ENCODE data around the gene ZNF668. TPM values are rescaled to one million over a fixed set of nuclear protein-coding genes. Genes with fewer than 3 reads are reported as not detected.

ZNF668 gene
- polyA plus RNA-seq, 2 of the 4 experiments (the other 2 are of a cell fraction), result 4.7 to 10.7 TPM

DNA sequence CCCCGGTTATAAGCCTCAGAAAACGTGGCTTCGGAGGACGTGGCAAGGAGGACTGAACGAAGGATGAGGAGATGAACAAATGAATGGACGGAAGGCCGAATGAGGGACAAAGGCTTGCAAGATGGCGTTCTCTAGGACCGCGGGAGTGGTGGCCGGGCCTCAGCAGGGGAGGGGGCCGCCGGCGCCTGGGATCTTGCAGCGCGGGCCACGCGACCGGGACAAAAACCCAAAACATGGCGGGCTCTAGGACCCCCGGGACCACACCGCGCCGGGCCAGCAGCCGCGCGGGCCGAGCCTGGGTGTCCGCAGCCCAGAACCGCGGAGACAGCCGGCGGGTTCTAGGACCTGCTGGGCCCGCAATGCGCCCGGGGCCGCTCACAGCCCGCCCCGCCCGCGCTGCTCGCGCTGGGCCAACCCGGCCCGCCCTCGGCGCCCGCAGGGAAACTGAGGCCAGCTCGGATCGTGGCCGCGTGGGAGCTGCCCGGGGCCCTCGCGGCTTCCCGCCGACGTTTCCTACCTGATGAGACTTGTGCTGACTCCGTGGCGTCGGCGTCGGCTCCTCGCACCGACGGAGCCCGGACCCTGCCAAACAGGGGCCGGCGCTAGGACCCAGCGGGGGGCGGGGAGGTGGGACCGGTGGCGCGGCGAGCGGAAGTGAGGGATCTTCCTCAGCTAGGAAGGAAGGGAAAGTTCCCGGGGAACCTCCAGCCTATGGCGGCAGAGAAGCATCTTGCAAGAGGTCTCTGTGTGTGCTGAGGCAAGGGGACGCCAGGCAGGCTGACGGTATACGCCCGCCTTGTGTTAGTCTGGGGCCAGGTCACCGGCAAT is 684 bp downstream of the ZNF668 start (continued):
- TF ChIP-seq, protein P1, sequence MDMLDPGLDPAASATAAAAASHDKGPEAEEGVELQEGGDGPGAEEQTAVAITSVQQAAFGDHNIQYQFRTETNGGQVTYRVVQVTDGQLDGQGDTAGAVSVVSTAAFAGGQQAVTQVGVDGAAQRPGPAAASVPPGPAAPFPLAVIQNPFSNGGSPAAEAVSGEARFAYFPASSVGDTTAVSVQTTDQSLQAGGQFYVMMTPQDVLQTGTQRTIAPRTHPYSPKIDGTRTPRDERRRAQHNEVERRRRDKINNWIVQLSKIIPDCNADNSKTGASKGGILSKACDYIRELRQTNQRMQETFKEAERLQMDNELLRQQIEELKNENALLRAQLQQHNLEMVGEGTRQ (IDR thresholded peaks at IDR 0.05), result no peak
- TF ChIP-seq ESRRA (IDR thresholded peaks at IDR 0.05; ENCODE audit: borderline replicate concordance, low read length), result no peak
- TF ChIP-seq, protein P2, sequence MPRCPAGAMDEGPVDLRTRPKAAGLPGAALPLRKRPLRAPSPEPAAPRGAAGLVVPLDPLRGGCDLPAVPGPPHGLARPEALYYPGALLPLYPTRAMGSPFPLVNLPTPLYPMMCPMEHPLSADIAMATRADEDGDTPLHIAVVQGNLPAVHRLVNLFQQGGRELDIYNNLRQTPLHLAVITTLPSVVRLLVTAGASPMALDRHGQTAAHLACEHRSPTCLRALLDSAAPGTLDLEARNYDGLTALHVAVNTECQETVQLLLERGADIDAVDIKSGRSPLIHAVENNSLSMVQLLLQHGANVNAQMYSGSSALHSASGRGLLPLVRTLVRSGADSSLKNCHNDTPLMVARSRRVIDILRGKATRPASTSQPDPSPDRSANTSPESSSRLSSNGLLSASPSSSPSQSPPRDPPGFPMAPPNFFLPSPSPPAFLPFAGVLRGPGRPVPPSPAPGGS (IDR thresholded peaks at IDR 0.05), result peak; percentile 22; the same call in 1 of the 3 replicates
- no peak for TF ChIP-seq HOXA7 (CRISPR knock-in tag; IDR thresholded peaks at IDR 0.05)
- peak; percentile 25 to 27; a peak in 3 of 5 replicates for TF ChIP-seq JUN (IDR thresholded peaks at IDR 0.05)
- peak; percentile 1; the same call in 1 of the 2 replicates for TF ChIP-seq HDAC2 (IDR thresholded peaks at IDR 0.05)
- TF ChIP-seq MAFK (IDR thresholded peaks at IDR 0.05; ENCODE audit: partially characterized antibody), result no peak
- no peak; the same call in 1 of the 2 replicates for TF ChIP-seq KDM1A (IDR thresholded peaks at IDR 0.05; ENCODE audit: low read depth)
- peak; percentile 65 for TF ChIP-seq PHF8 (IDR thresholded peaks at IDR 0.05; ENCODE audit: borderline replicate concordance, low read depth)
- TF ChIP-seq EP300 (IDR thresholded peaks at IDR 0.05), result no peak
- TF ChIP-seq SMC3 (IDR thresholded peaks at IDR 0.05), result no peak; the same call in 2 of the 3 replicates
- no peak for TF ChIP-seq ELK1 (IDR thresholded peaks at IDR 0.05; ENCODE audit: low read depth, low read length)
- TF ChIP-seq HOXB13 (CRISPR knock-in tag; IDR thresholded peaks at IDR 0.05; ENCODE audit: low read depth), result no peak
- TF ChIP-seq CEBPB (IDR thresholded peaks at IDR 0.05), result peak in 1 of 2 experiments; percentile 14; a peak in 1 of 4 replicates
- peak in 1 of 2 experiments; percentile 33; a peak in 1 of 5 replicates for TF ChIP-seq RAD21 (conservative IDR thresholded peaks at IDR 0.05 in 1 of 2, IDR thresholded peaks at IDR 0.05 in 1 of 2)
- no peak for TF ChIP-seq CHD2 (IDR thresholded peaks at IDR 0.05; ENCODE audit: low read length, partially characterized antibody)
- TF ChIP-seq HMGXB4 (CRISPR knock-in tag; IDR thresholded peaks at IDR 0.05; ENCODE audit: borderline replicate concordance), result no peak
- no peak for TF ChIP-seq FOSB (CRISPR knock-in tag; IDR thresholded peaks at IDR 0.05)
- TF ChIP-seq, protein P3, sequence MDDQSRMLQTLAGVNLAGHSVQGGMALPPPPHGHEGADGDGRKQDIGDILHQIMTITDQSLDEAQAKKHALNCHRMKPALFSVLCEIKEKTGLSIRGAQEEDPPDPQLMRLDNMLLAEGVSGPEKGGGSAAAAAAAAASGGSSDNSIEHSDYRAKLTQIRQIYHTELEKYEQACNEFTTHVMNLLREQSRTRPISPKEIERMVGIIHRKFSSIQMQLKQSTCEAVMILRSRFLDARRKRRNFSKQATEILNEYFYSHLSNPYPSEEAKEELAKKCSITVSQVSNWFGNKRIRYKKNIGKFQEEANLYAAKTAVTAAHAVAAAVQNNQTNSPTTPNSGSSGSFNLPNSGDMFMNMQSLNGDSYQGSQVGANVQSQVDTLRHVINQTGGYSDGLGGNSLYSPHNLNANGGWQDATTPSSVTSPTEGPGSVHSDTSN (IDR thresholded peaks at IDR 0.05), result peak; percentile 64; the same call in 1 of the 2 replicates
- TF ChIP-seq CBX8 (IDR thresholded peaks at IDR 0.05), result no peak
- TF ChIP-seq GATA3 (IDR thresholded peaks at IDR 0.05; ENCODE audit: borderline replicate concordance), result no peak
- TF ChIP-seq, protein P4, sequence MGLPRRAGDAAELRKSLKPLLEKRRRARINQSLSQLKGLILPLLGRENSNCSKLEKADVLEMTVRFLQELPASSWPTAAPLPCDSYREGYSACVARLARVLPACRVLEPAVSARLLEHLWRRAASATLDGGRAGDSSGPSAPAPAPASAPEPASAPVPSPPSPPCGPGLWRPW (IDR thresholded peaks at IDR 0.05), result no peak
- no peak for TF ChIP-seq RARB (CRISPR knock-in tag; IDR thresholded peaks at IDR 0.05)
- no peak for TF ChIP-seq CTCF (IDR thresholded peaks at IDR 0.05)
- no peak for TF ChIP-seq NFE2L2 (conservative IDR thresholded peaks at IDR 0.05; ENCODE audit: low read length)
- no peak for TF ChIP-seq TFCP2L1 (CRISPR knock-in tag; IDR thresholded peaks at IDR 0.05)
- TF ChIP-seq MYC (IDR thresholded peaks at IDR 0.05; ENCODE audit: borderline replicate concordance, low read length), result 0 out of 2 replicates have a peak, but pooled peaks have one; percentile 13
- no peak for TF ChIP-seq ZSCAN20 (CRISPR knock-in tag; IDR thresholded peaks at IDR 0.05)
- TF ChIP-seq ZNF302 (CRISPR knock-in tag; IDR thresholded peaks at IDR 0.05), result no peak
